ENCODE results near the gene HIF3A. TPM values are rescaled to one million over a fixed set of nuclear protein-coding genes. Genes with fewer than 3 reads are reported as not detected.
A peak's percentile ranks its signal among the peaks of the same experiment; 100 is the strongest.

Gene HIF3A
- total RNA-seq, 2 experiments from 2014 or later: not detected

GRCh38 chr19:46351241-46352041 is 54.6 kb downstream of the HIF3A start:
- H3K36me3 Mint-ChIP-seq (ENCODE audit: low read depth): peaks cover 68% of the 10 kb centered on the region
- H3K27me3 Mint-ChIP-seq (ENCODE audit: low read depth): no peaks in the 10 kb centered on the region
- CTCF ChIA-PET: interaction anchor here (1.0 to 3.2 kb wide), 4 partner anchors 13 to 162 kb away, joined by 3 to 21 read pairs (median 4); no protein-coding TSS in a partner anchor
- POLR2A ChIA-PET: interaction anchor here (0.6 to 0.8 kb wide), 4 partner anchors 15 to 1230 kb away, joined by 3 to 4 read pairs (median 3); no protein-coding TSS in a partner anchor
- H3K4me3 Mint-ChIP-seq: peak overlapping the region; percentile 95
- H3K4me1 Mint-ChIP-seq (ENCODE audit: low read depth): peaks cover 68% of the 10 kb centered on the region
- ATAC-seq: peak; percentile 20
- no peaks in the 10 kb centered on the region for H3K9me3 Mint-ChIP-seq (ENCODE audit: insufficient read depth)
- DNase-seq: peak; percentile 53
- peak overlapping the region; percentile 93 for H3K27ac Mint-ChIP-seq

DNA sequence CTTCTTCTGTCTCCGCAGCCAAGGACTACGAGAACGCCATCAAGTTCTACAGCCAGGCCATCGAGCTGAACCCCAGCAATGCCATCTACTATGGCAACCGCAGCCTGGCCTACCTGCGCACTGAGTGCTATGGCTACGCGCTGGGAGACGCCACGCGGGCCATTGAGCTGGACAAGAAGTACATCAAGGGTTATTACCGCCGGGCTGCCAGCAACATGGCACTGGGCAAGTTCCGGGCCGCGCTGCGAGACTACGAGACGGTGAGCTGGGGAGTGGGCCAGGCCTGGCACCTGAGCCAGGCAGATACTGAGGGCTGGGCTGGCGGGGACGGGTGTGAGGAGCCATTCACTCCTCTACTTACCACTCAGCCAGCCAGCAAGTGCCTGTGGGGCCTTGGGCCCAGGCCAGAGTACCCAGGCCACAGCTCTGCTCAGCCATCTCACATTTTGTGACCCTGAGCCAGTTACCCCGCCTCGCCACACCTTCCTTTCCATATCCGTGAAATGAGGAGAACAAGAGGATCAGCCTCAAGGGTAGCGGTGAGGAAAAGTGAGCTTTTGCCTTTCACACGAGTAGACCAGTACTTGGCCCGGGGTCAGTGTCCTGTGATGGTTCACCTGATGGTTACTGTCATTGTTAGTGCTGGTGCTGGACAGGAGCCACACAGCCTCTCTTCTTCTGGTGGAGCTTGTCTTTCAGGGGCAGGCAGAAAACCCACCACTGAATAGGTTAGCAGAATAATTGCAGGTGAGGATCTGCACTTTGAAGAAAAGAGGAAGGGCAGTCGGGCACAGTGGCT is 57.1 kb downstream of the HIF3A start:
- H3K4me3 Mint-ChIP-seq: no peak overlapping the region
- no peak for DNase-seq
- no peaks in the 10 kb centered on the region for H3K9me3 Mint-ChIP-seq (ENCODE audit: insufficient read depth)
- ChIA-PET POLR2A (interaction anchor here (0.6 kb wide), 1 partner anchor 29 kb away, joined by 3 read pairs; no protein-coding TSS in a partner anchor), CTCF (interaction anchor here (0.7 to 3.2 kb wide), 2 partner anchors 18 to 42 kb away, joined by 3 to 21 read pairs; no protein-coding TSS in a partner anchor)
- peaks cover 57% of the 10 kb centered on the region for H3K4me1 Mint-ChIP-seq (ENCODE audit: low read depth)
- peaks cover 75% of the 10 kb centered on the region for H3K36me3 Mint-ChIP-seq (ENCODE audit: low read depth)
- H3K27me3 Mint-ChIP-seq (ENCODE audit: low read depth): no peaks in the 10 kb centered on the region
- ATAC-seq: no peak
- H3K27ac Mint-ChIP-seq: no peak overlapping the region

DNA sequence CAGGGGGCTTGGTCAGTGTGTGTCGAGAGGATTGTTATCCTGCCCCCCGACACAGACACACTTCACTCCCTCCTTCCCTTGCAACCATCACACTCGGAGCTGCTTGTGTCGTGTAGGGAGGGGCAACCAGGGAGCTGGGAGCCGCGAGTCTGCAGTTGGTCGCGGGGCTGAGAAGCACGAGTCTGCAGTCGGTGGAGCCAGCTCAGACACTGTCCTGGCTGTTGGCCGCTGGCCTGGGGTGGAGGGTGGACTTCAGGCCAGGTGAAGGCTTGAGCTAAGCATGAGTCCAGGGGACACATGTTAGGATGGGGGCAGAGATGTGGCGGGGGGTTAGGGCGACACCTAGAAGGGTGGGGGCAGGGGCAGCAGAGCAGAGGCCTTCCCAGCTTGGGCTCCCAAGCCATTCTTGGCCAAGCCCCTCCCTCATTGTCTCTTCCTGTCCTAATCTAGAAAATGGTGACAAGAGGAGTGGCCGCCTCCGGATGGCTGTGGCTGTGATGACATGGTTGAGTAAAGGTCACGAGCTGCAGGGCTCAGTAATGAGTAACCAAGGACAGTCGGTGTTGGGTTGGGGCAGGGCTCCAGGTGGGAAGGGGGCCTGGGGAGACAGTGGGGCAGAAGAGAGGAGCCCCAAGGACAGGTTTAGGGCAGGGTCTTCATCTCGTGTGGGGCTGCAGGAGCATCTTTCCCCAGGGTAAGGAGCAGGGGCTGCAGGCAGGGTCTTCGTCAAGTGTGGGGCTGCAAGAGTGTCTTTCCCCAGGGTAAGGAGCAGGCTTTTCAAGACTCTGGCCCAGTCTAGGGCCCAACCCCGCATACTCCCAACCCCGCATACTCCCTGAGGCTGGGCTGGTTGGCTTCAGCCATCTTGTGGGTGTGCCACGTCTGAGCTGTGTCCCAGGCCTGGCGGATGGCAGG is 58.6 kb downstream of the HIF3A start:
- ChIA-PET POLR2A (interaction anchor here (0.6 to 0.8 kb wide), 2 partner anchors 9 to 237 kb away, joined by 3 to 4 read pairs; no protein-coding TSS in a partner anchor), CTCF (interaction anchor here (0.9 kb wide), 1 partner anchor 9 kb away, joined by 3 read pairs; the partner anchor contains the start of gene PPP5C)
- H3K4me1 Mint-ChIP-seq (ENCODE audit: low read depth): peaks cover 52% of the 10 kb centered on the region
- peak overlapping the region; percentile 60 for H3K27ac Mint-ChIP-seq
- H3K4me3 Mint-ChIP-seq: no peak overlapping the region
- H3K9me3 Mint-ChIP-seq (ENCODE audit: insufficient read depth): no peaks in the 10 kb centered on the region
- DNase-seq (no peak), ATAC-seq (no peak)
- H3K36me3 Mint-ChIP-seq (ENCODE audit: low read depth): peaks cover 68% of the 10 kb centered on the region
- no peaks in the 10 kb centered on the region for H3K27me3 Mint-ChIP-seq (ENCODE audit: low read depth)

- CTCF ChIA-PET: interaction anchor here (0.7 to 0.9 kb wide), 3 partner anchors 8 to 46 kb away, joined by 3 read pairs; partner anchors contain the start of gene PPP5C
- Mint-ChIP-seq H3K9me3 (ENCODE audit: insufficient read depth) (no peaks in the 10 kb centered on the region), H3K27me3 (ENCODE audit: low read depth) (no peaks in the 10 kb centered on the region), H3K4me1 (ENCODE audit: low read depth) (peaks cover 48% of the 10 kb centered on the region), H3K4me3 (no peak overlapping the region), H3K27ac (no peak overlapping the region), H3K36me3 (ENCODE audit: low read depth) (peaks cover 68% of the 10 kb centered on the region)
- ATAC-seq (no peak), DNase-seq (no peak)
- POLR2A ChIA-PET: interaction anchor here (0.7 to 1.0 kb wide), 2 partner anchors 11 to 19 kb away, joined by 3 to 6 read pairs; no protein-coding TSS in a partner anchor
Measured at GRCh38 chr19:46356149-46357055, 59.6 kb downstream of the HIF3A start.

- Mint-ChIP-seq H3K4me1 (ENCODE audit: low read depth) (peaks cover 41% of the 10 kb centered on the region), H3K36me3 (ENCODE audit: low read depth) (peaks cover 66% of the 10 kb centered on the region), H3K4me3 (no peak overlapping the region), H3K27me3 (ENCODE audit: low read depth) (no peaks in the 10 kb centered on the region), H3K27ac (no peak overlapping the region), H3K9me3 (ENCODE audit: insufficient read depth) (no peaks in the 10 kb centered on the region)
- POLR2A ChIA-PET: no interaction called here
- no peak for DNase-seq
- CTCF ChIA-PET: interaction anchor here (1.2 kb wide), 1 partner anchor 14 kb away, joined by 3 read pairs; no protein-coding TSS in a partner anchor
- no peak for ATAC-seq
Measured at GRCh38 chr19:46357846-46358583, 61.2 kb downstream of the HIF3A start.

DNA sequence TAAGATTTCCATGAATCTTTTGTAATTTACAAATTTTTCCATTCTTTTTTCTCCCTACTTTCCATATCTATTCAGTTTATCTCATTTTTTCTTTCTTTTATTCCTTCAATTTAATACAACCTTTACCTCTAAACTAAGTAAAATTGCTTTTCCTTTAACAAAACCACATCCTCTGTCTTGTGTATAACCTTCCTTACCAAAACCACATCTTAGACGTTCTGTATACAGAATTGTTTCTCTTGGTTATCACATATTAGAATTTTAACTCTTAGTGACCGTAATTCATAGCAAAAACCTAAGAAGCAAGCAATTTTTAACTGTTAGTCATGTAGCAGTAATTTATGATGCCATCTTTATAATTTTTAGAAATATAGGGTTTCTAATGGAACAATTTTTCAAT is 65.1 kb downstream of the HIF3A start:
- DNase-seq (no peak), ATAC-seq (peak; percentile 88)
- POLR2A ChIA-PET: interaction anchor here (1.2 kb wide), 1 partner anchor 9 kb away, joined by 6 read pairs; no protein-coding TSS in a partner anchor

DNA sequence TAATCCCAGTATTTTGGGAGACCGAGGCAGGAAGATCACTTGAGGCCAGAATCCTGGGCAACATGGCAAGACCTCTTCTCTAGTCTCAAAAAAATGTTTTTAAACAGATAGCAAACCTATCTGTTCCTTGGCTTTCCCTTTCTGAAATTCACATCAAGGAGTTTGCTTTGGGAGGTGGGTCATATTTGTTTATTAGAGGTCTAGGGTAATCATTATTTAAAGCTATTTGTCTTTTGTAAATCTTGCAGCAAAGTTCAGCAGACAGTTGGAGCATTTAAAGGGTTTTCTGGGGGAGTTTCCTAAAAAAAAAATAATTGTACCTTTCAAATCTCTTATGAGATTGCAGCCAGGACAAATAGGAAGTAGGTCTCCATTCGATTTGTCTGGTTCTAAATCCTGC is 67.5 kb downstream of the HIF3A start:
- POLR2A ChIA-PET: interaction anchor here (0.7 kb wide), 1 partner anchor 9 kb away, joined by 3 read pairs; no protein-coding TSS in a partner anchor
- peaks cover 49% of the 10 kb centered on the region for H3K36me3 Mint-ChIP-seq (ENCODE audit: low read depth)
- H3K27me3 Mint-ChIP-seq (ENCODE audit: low read depth): no peaks in the 10 kb centered on the region
- no peak overlapping the region for H3K4me3 Mint-ChIP-seq
- CTCF ChIA-PET: interaction anchor here (1.0 to 2.6 kb wide), 5 partner anchors 10 to 32 kb away, joined by 3 to 9 read pairs (median 3); partner anchors contain the start of gene PPP5C
- no peak for ATAC-seq
- H3K27ac Mint-ChIP-seq: no peak overlapping the region
- no peaks in the 10 kb centered on the region for H3K9me3 Mint-ChIP-seq (ENCODE audit: insufficient read depth)
- DNase-seq: no peak
- H3K4me1 Mint-ChIP-seq (ENCODE audit: low read depth): peaks cover 48% of the 10 kb centered on the region

More for the DNA sequence above, 65.1 kb downstream of the HIF3A start:
- H3K36me3 Mint-ChIP-seq (ENCODE audit: low read depth): peaks cover 59% of the 10 kb centered on the region
- H3K27me3 Mint-ChIP-seq (ENCODE audit: low read depth): no peaks in the 10 kb centered on the region
- peak overlapping the region; percentile 72 for H3K4me3 Mint-ChIP-seq
- no peaks in the 10 kb centered on the region for H3K9me3 Mint-ChIP-seq (ENCODE audit: insufficient read depth)
- CTCF ChIA-PET: interaction anchor here (1.3 kb wide), 1 partner anchor 15 kb away, joined by 4 read pairs; the partner anchor contains the start of gene PPP5C
- peaks cover 53% of the 10 kb centered on the region for H3K4me1 Mint-ChIP-seq (ENCODE audit: low read depth)
- peak overlapping the region; percentile 83 for H3K27ac Mint-ChIP-seq

DNA sequence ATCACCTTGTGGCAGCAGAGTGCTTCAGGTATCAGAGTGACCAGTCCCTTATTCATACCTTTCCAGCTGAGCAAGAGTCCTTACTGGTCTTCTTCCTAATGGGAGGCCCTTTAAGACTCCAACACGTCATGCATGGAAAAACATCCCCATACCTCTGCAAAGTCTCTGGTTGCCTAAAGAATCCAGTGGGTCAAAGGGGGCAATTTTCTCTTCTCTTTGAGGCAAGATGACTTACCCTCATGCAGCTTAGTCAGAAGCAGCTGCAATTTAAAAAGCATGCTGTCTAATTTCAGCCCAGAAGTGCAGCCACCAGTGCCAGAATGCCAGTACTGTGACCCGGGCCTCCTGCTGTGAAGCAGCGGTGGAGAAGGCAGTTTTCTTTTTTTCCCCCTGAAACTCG is 68.7 kb downstream of the HIF3A start:
- peak overlapping the region; percentile 34 for H3K27ac Mint-ChIP-seq
- POLR2A ChIA-PET: no interaction called here

DNA sequence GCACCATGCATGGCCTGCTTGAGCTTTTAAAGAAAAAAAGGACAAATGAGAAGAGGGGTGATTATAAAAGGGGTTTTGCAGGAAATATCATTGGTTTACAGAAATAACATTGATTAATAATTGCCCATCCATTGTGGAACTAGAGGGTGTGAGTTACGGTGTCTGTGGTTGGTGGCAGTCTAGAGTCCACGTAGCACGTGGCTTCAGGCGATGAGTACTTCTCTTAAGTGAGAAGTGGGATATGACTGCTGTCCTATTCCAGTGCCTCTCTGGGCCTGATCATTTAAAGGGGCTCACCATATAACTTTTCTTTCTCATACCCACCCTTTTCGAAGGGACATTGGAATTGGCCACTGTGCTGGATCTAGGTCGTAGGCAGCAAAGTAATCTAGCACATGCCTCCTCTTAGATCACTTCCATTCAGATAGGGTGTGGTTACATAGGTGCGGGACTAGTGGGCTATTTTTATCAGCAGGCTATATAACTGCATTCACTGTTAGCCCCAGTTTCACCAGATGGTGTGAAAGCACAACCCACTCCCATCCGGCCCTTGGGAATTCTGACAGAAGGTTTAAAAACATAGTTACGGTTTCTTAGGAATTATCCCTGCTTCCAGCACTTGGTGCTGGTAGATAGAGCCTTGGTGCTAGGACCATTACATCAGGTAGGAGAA is 69.9 kb downstream of the HIF3A start:
- H3K4me1 Mint-ChIP-seq (ENCODE audit: low read depth): peaks cover 46% of the 10 kb centered on the region
- DNase-seq (no peak), ATAC-seq (no peak)
- no peak overlapping the region for H3K4me3 Mint-ChIP-seq
- no peaks in the 10 kb centered on the region for H3K27me3 Mint-ChIP-seq (ENCODE audit: low read depth)
- no peaks in the 10 kb centered on the region for H3K9me3 Mint-ChIP-seq (ENCODE audit: insufficient read depth)
- ChIA-PET CTCF (no interaction called here), POLR2A (interaction anchor here (0.6 kb wide), 1 partner anchor 16 kb away, joined by 3 read pairs; no protein-coding TSS in a partner anchor)
- peaks cover 42% of the 10 kb centered on the region for H3K36me3 Mint-ChIP-seq (ENCODE audit: low read depth)
- H3K27ac Mint-ChIP-seq: no peak overlapping the region

More for the DNA sequence above, 68.7 kb downstream of the HIF3A start:
- DNase-seq: no peak
- Mint-ChIP-seq H3K4me1 (ENCODE audit: low read depth) (peaks cover 42% of the 10 kb centered on the region), H3K27me3 (ENCODE audit: low read depth) (no peaks in the 10 kb centered on the region), H3K9me3 (ENCODE audit: insufficient read depth) (no peaks in the 10 kb centered on the region), H3K4me3 (no peak overlapping the region), H3K36me3 (ENCODE audit: low read depth) (peaks cover 47% of the 10 kb centered on the region)
- no peak for ATAC-seq
- CTCF ChIA-PET: interaction anchor here (1.0 to 2.6 kb wide), 2 partner anchors 19 to 31 kb away, joined by 3 to 9 read pairs; partner anchors contain the start of gene PPP5C

All from activated CD8-positive, alpha-beta T cell treated with anti-CD3 and anti-CD28 coated beads, Interleukin-2, amount 10 ng/mL, durations not matched to agents 7 days and 5 days (primary cell).